Left lung (tissue), 10 donors: ENCODE measurements around the gene N4BP2. TPM values are rescaled to one million over a fixed set of nuclear protein-coding genes. Genes with fewer than 3 reads are reported as not detected.
"Not testable (repeated sequence)": the region's sequence is repeated elsewhere in the genome, so short reads cannot be mapped to it uniquely, and the experiment has no call there.

Source experiments
- ATAC-seq: fragments of 200-7000 bp; cut with Tn5 transposase; one replicate; pipeline ENCODE4 v1.9.1; 2020; ENCODE audit warnings: moderate library complexity
- DNase-seq, 4 donors: peaks; one replicate each; pipeline ENCODE4 v3.0.0-alpha.2; 2013 to 2020
- H3K27ac ChIP-seq, 2 donors: fragments of 200-600 bp; sonication (generic) in 1 of 2; one replicate each; pipeline versions ENCODE4 v1.5.0 to v1.8.0; 2020 to 2021
- H3K27me3 ChIP-seq, 2 donors: fragments of 200-600 bp; sonication (generic) in 1 of 2; one replicate each; pipeline versions ENCODE4 v1.5.0 to v1.8.0; 2020 to 2021
- H3K36me3 ChIP-seq, 2 donors: fragments of 200-600 bp; sonication (generic) in 1 of 2; one replicate each; pipeline versions ENCODE4 v1.5.0 to v1.8.0; 2020 to 2021
- H3K4me1 ChIP-seq, 2 donors: fragments of 200-600 bp; one replicate each; pipeline ENCODE4 v1.8.0; 2021
- H3K4me3 ChIP-seq, 2 donors: fragments of 200-600 bp; sonication (generic) in 1 of 2; one replicate each; pipeline versions ENCODE4 v1.5.0 to v1.8.0; 2020 to 2021; ENCODE audit warnings: mild to moderate bottlenecking in 1 of 2
- H3K9me3 ChIP-seq, 2 donors: fragments of 200-600 bp; sonication (generic) in 1 of 2; one replicate each; pipeline versions ENCODE4 v1.5.0 to v1.8.0; 2020 to 2021
- intact Hi-C, 2 donors: fragments of 100-400 bp; cut with DNase I; formaldehyde crosslinking; loops; one replicate each; pipeline versions ENCODE4 v1.11.2 to v1.14.2; 2022
- polyA plus RNA-seq, 6 donors: library from polyadenylated mRNA; unstranded; fragments of 120-200 nt; gene quantifications; one replicate each; pipeline ENCODE4 v1.2.1, GENCODE V29; 2013; ENCODE audit not compliant: insufficient read length in 6 of 6
- total RNA-seq, 2 donors: library from RNA; stranded (reverse); fragmentation: NEBNext Ultra II Directional; extraction: Animal tissue kit (Norgen Biotek cat#: 25700); gene quantifications; one replicate each; pipeline ENCODE4 v1.2.1, GENCODE V29; 2021
- TF ChIP-seq, protein P1 (sequence below), 2 donors: fragments of 200-600 bp; sonication (generic) in 1 of 2; IDR thresholded peaks; one replicate each; pipeline versions ENCODE4 v1.5.0 to v1.8.0; 2021; ENCODE audit warnings: antibody characterized with exemption in 2 of 2
- donor health status: DM: no; HTN: yes; CAD: no.
- donor health status: DM: no; HTN: no; CAD: no.

The N4BP2 gene
- total and polyA plus RNA-seq, 8 donors, result 5.9 to 22.3 (median 18.8) TPM

GRCh38 chr4:40140196-40140595 lies 83.5 kb downstream of the N4BP2 start:
- Histone ChIP-seq H3K4me1 (no peaks in the 10 kb centered on the region), H3K27ac (no peak overlapping the region), H3K36me3 (peaks cover 0 to 22% of the 10 kb centered on the region in 2 donors), H3K9me3 (no peaks in the 10 kb centered on the region), H3K4me3 (no peak overlapping the region), H3K27me3 (no peaks in the 10 kb centered on the region)
- no peak for DNase-seq
- intact Hi-C loops, result no loop called here
- TF ChIP-seq, protein P1, sequence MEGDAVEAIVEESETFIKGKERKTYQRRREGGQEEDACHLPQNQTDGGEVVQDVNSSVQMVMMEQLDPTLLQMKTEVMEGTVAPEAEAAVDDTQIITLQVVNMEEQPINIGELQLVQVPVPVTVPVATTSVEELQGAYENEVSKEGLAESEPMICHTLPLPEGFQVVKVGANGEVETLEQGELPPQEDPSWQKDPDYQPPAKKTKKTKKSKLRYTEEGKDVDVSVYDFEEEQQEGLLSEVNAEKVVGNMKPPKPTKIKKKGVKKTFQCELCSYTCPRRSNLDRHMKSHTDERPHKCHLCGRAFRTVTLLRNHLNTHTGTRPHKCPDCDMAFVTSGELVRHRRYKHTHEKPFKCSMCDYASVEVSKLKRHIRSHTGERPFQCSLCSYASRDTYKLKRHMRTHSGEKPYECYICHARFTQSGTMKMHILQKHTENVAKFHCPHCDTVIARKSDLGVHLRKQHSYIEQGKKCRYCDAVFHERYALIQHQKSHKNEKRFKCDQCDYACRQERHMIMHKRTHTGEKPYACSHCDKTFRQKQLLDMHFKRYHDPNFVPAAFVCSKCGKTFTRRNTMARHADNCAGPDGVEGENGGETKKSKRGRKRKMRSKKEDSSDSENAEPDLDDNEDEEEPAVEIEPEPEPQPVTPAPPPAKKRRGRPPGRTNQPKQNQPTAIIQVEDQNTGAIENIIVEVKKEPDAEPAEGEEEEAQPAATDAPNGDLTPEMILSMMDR (IDR thresholded peaks at IDR 0.05), result no peak
- ATAC-seq, result no peak

GRCh38 chr4:40140597-40140996 lies 83.9 kb downstream of the N4BP2 start:
- H3K36me3 ChIP-seq, result peaks cover 0 to 24% of the 10 kb centered on the region in 2 donors
- H3K4me1 ChIP-seq, DNase-seq, H3K27ac ChIP-seq, ATAC-seq, intact Hi-C loops, H3K9me3 ChIP-seq, H3K27me3 ChIP-seq, H3K4me3 ChIP-seq: not testable (repeated sequence)

DNA sequence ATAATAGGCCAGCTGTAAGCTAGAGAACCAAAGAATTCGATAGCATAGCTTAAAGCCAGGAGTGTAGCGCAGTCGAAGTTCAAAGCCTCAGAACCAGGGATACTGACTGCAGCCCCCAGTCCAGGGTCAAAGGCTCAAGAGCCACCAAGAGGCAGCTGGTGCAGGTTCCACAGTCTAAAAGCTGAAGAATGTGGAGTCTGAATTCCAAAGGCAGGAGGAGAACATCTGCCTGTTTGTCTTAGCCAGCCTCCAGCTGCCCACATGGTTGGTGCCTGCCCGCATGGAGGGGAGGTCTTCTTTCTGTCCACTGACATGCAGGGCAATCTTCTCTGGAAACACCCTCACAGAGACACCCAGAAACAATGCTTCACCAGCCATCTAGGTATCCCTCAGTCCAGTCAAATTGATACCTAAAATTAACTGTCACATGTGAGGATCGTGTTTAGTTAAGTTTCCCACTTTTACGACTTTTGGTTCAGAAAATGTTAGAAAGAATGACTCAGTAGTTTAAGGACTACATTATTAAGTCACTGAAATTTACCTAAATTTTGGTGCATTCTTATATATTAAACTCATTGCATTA lies 87.4 kb downstream of the N4BP2 start:
- Histone ChIP-seq H3K4me3 (no peak overlapping the region), H3K4me1 (no peaks in the 10 kb centered on the region), H3K27ac (no peak overlapping the region), H3K36me3 (peaks cover 0 to 24% of the 10 kb centered on the region in 2 donors), H3K27me3 (no peaks in the 10 kb centered on the region), H3K9me3 (no peaks in the 10 kb centered on the region)
- TF ChIP-seq, protein P1 (IDR thresholded peaks at IDR 0.05), result no peak
- intact Hi-C loops, result no loop called here
- ATAC-seq (no peak), DNase-seq (no peak)

DNA sequence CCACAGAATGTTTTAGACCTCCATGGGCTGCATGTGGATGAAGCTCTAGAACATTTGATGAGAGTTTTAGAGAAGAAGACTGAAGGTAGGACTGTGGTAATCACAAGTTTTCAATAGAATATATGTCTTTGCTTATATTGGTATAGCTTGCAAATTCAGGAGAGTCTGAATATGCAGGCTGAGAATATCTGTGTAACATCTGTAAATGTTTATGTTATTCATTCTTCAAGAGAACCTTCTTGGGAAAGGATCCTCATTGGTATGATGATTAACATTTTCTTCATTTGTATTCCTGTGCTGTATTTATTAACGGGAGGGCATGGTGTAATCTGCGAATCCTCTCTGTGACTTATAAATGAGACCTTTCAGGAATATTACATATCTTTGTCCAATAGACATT lies 88.1 kb downstream of the N4BP2 start:
- Histone ChIP-seq H3K9me3 (no peaks in the 10 kb centered on the region), H3K36me3 (peaks cover 0 to 24% of the 10 kb centered on the region in 2 donors), H3K4me3 (no peak overlapping the region), H3K4me1 (no peaks in the 10 kb centered on the region), H3K27ac (no peak overlapping the region), H3K27me3 (no peaks in the 10 kb centered on the region)
- TF ChIP-seq, protein P1 (IDR thresholded peaks at IDR 0.05), result no peak
- DNase-seq (no peak), ATAC-seq (no peak)
- intact Hi-C loops, result no loop called here

DNA sequence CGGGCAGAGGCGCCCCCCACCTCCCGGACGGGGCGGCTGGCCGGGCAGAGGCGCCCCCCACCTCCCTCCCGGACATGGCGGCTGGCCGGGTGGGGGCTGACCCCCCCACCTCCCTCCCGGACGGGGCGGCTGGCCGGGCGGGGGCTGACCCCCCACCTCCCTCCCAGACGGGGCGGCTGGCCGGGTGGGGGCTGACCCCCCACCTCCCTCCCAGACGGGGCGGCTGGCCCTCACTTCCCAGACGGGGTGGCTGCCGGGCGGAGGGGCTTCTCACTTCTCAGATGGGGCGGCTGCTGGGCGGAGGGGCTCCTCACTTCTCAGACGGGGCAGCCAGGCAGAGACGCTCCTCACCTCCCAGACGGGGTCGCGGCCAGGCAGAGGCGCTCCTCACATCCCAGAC lies 90.8 kb downstream of the N4BP2 start:
- H3K27me3 ChIP-seq, H3K4me3 ChIP-seq, intact Hi-C loops, ATAC-seq, H3K9me3 ChIP-seq, H3K27ac ChIP-seq, H3K4me1 ChIP-seq, DNase-seq: not testable (repeated sequence)
- peaks cover 0 to 23% of the 10 kb centered on the region in 2 donors for H3K36me3 ChIP-seq

DNA sequence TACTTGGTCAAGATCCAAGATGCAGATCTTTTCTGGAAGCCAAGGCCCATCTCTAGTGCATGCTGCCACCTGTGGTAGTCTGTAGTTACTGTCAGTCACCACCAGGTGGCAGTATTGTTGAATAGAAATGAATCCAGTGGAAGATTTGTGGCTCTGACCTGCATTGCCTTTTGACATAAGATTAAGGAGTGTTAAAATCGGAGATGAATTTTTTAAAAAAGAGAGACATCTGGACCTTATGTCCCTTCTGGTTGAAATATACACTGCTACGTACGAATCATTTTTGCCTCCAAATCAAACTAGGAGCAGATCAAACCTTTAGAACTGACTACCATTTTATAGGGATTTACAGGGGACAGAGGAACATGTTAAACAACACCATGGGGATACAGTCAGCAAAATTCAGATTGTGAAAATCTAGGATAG lies 93.3 kb downstream of the N4BP2 start:
- no peaks in the 10 kb centered on the region for H3K27me3 ChIP-seq
- intact Hi-C loops, result loop anchor here in 1 of 2 donors (10.0 kb wide), 1 partner anchor 155 kb away; no protein-coding TSS in a partner anchor
- no peak overlapping the region for H3K27ac ChIP-seq
- peaks cover 0 to 5% of the 10 kb centered on the region in 2 donors for H3K36me3 ChIP-seq
- ATAC-seq (peak; percentile 97), DNase-seq (peak in 2 of 4 donors; percentile 14 to 40)
- H3K9me3 ChIP-seq, result no peaks in the 10 kb centered on the region
- TF ChIP-seq, protein P1 (IDR thresholded peaks at IDR 0.05), result peak; percentile 82 to 97
- no peak overlapping the region for H3K4me3 ChIP-seq
- H3K4me1 ChIP-seq, result no peaks in the 10 kb centered on the region
